A673 (cell line): Measurements from ENCODE around the gene PPM1M. TPM values are rescaled to one million over a fixed set of nuclear protein-coding genes. Genes with fewer than 3 reads are reported as not detected.

Experiments
- BruUV-seq: library from RNA; stranded (reverse); fragments of 400-500 nt; replicated peaks from 2 replicates; lab custom pipeline; 2021; lab: Mats Ljungman, UMichigan
- CTCF ChIA-PET: fragments of 300-600 bp; sonication (Branson Sonifier 250); formaldehyde crosslinking; loops from one replicate; lab custom pipeline; 2022; ENCODE audit warnings: antibody characterized with exemption; lab: Charles Lee
- POLR2A ChIA-PET: fragments of 300-600 bp; sonication (Branson Sonifier 250); formaldehyde crosslinking; loops from one replicate; lab custom pipeline; 2022; ENCODE audit warnings: antibody characterized with exemption; ENCODE audit not compliant: low non-redundant PET; lab: Charles Lee
- DNase-seq: peaks from one replicate; pipeline ENCODE4 v3.0.0-alpha.2; 2015; ENCODE audit warnings: low spot score
- H3K27ac ChIP-seq: fragments of 200-600 bp; sonication (generic); 2 replicates; pipeline ENCODE4 v1.5.1; 2016; ENCODE audit warnings: mixed run types, low read depth, mild to moderate bottlenecking, mixed read lengths, antibody characterized with exemption, low read length; ENCODE audit not compliant: poor library complexity, severe bottlenecking
- H3K27me3 ChIP-seq: fragments of 200-600 bp; sonication (generic); replicated peaks from 2 replicates; pipeline ENCODE4 v1.6.1; 2017; ENCODE audit warnings: mixed run types, low read depth, mild to moderate bottlenecking, mixed read lengths, antibody characterized with exemption, low read length; ENCODE audit not compliant: insufficient read depth, poor library complexity
- H3K36me3 ChIP-seq: fragments of 200-600 bp; sonication (generic); 2 replicates; pipeline ENCODE4 v1.6.1; 2016; ENCODE audit warnings: mixed run types, mild to moderate bottlenecking, mixed read lengths, antibody characterized with exemption, low read length; ENCODE audit not compliant: insufficient read depth, poor library complexity, severe bottlenecking
- H3K4me1 ChIP-seq: fragments of 200-600 bp; sonication (generic); 2 replicates; pipeline ENCODE4 v1.6.1; 2017; ENCODE audit warnings: mixed run types, mild to moderate bottlenecking, mixed read lengths, antibody characterized with exemption, low read length; ENCODE audit not compliant: insufficient read depth, poor library complexity, severe bottlenecking
- H3K4me3 ChIP-seq: fragments of 200-600 bp; sonication (generic); 2 replicates; pipeline ENCODE4 v1.5.1; 2016; ENCODE audit warnings: low read depth, mixed run types, mild to moderate bottlenecking, mixed read lengths, low read length; ENCODE audit not compliant: poor library complexity, severe bottlenecking
- H3K9me3 ChIP-seq: fragments of 200-600 bp; sonication (generic); 2 replicates; pipeline ENCODE4 v1.6.1; 2016; ENCODE audit warnings: mixed run types, low read depth, mild to moderate bottlenecking, mixed read lengths, antibody characterized with exemption, low read length; ENCODE audit not compliant: poor library complexity, severe bottlenecking
- CTCF ChIP-seq: fragments of 300-800, 200-600 bp; sonication (generic); conservative IDR thresholded peaks from 2 replicates; pipeline ENCODE4 v1.5.1; 2017; ENCODE audit warnings: low read depth, mild to moderate bottlenecking, antibody characterized with exemption, low read length, moderate library complexity, mixed read lengths
- EZH2 ChIP-seq: fragments of 200-600 bp; sonication (generic); IDR thresholded peaks from 2 replicates; pipeline ENCODE4 v1.6.1; 2017; ENCODE audit warnings: borderline replicate concordance, low read depth, mild to moderate bottlenecking, mixed read lengths, antibody characterized with exemption, low read length; ENCODE audit not compliant: poor library complexity, severe bottlenecking
- intact Hi-C: fragments of 100-400 bp; cut with micrococcal nuclease; formaldehyde crosslinking; loops from one replicate; pipeline ENCODE4 v1.10.0; 2022; ENCODE audit not compliant: unreplicated experiment
- total RNA-seq: library from RNA; stranded (reverse); gene quantifications from 2 replicates; pipeline ENCODE4 v1.2.3, GENCODE V29; 2021

PPM1M gene
- total RNA-seq, 1 experiment from 2014 or later: 3.6 TPM

- DNase-seq: peak; percentile 47
- Histone ChIP-seq H3K4me1 (peaks cover 12% of the 10 kb centered on the region), H3K36me3 (no peaks in the 10 kb centered on the region), H3K27me3 (no peaks in the 10 kb centered on the region), H3K4me3 (peak overlapping the region; percentile 75), H3K27ac (peak overlapping the region; percentile 75), H3K9me3 (no peaks in the 10 kb centered on the region)
- TF ChIP-seq EZH2: no peak
- TF ChIP-seq CTCF: no peak
- POLR2A ChIA-PET: no interaction called here
- BruUV-seq: no TSS peak
- intact Hi-C loops: loop anchor here (5.0 kb wide), 1 partner anchor 37 kb away; the partner anchor contains the start of gene WDR82
- CTCF ChIA-PET: interaction anchor here (0.5 kb wide), 1 partner anchor 121 kb away, joined by 4 read pairs; no protein-coding TSS in a partner anchor
These were observed 5.3 kb upstream of the PPM1M start for GRCh38 chr3:52240059-52240885.

- H3K36me3 ChIP-seq: no peaks in the 10 kb centered on the region
- BruUV-seq: no TSS peak
- no peaks in the 10 kb centered on the region for H3K27me3 ChIP-seq
- no peak overlapping the region for H3K27ac ChIP-seq
- H3K4me3 ChIP-seq: no peak overlapping the region
- POLR2A ChIA-PET: no interaction called here
- CTCF ChIA-PET: interaction anchor here (0.5 kb wide), 1 partner anchor 120 kb away, joined by 4 read pairs; no protein-coding TSS in a partner anchor
- TF ChIP-seq EZH2: no peak
- no peak for TF ChIP-seq CTCF
- intact Hi-C loops: loop anchor here (5.0 kb wide), 1 partner anchor 36 kb away; the partner anchor contains the start of gene WDR82
- no peaks in the 10 kb centered on the region for H3K9me3 ChIP-seq
- no peak for DNase-seq
- peaks cover 12% of the 10 kb centered on the region for H3K4me1 ChIP-seq
These were observed 4.6 kb upstream of the PPM1M start for GRCh38 chr3:52240886-52241370.

- H3K9me3 ChIP-seq: no peaks in the 10 kb centered on the region
- ChIA-PET POLR2A (no interaction called here), CTCF (no interaction called here)
- no peak overlapping the region for H3K4me3 ChIP-seq
- no peak overlapping the region for H3K27ac ChIP-seq
- intact Hi-C loops: loop anchor here (5.0 kb wide), 1 partner anchor 35 kb away; the partner anchor contains the start of gene WDR82
- DNase-seq: no peak
- TF ChIP-seq CTCF (no peak), EZH2 (no peak)
- no TSS peak for BruUV-seq
- no peaks in the 10 kb centered on the region for H3K27me3 ChIP-seq
- H3K36me3 ChIP-seq: no peaks in the 10 kb centered on the region
- H3K4me1 ChIP-seq: peaks cover 12% of the 10 kb centered on the region
These were observed 3.5 kb upstream of the PPM1M start for GRCh38 chr3:52242039-52242438.
